KBM-7 (cell line): ENCODE results near the gene SARDH.
"Not testable (repeated sequence)": the region's sequence is repeated elsewhere in the genome, so short reads cannot be mapped to it uniquely, and the experiment has no call there.

Experiments
- DNase-seq: peaks from one replicate; pipeline ENCODE4 v3.0.0-alpha.2; 2015
- in situ Hi-C: fragments of 300-500 bp; cut with MboI; formaldehyde crosslinking; loops from 2 replicates; pipeline ENCODE4 v1.14.3; 2020; ENCODE audit warnings: low sequenced_read_pairs, low pct_unique_long_range_greater_than_20kb, mixed read lengths

Gene SARDH

DNA sequence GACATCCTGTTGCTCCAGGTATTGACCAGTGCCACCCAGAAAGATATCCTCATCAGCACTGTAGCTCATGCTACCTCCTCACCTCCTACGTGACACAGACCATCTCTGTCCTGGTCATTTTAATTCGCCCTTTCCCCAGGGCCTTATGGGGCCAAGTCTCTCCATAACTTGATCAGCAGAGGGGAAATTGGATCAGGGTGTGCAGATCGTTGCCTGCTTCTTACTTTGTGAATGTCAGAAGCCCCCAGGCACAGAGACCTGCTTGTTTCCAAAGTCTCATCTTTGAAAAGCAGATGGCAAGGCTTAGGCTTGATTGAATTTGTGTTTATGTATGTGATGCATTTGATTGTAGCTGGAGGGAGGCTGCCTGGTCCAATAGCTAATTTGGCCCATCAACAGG lies 110.8 kb downstream of the SARDH start:
- no peak for DNase-seq
- in situ Hi-C loops, result no loop called here

DNA sequence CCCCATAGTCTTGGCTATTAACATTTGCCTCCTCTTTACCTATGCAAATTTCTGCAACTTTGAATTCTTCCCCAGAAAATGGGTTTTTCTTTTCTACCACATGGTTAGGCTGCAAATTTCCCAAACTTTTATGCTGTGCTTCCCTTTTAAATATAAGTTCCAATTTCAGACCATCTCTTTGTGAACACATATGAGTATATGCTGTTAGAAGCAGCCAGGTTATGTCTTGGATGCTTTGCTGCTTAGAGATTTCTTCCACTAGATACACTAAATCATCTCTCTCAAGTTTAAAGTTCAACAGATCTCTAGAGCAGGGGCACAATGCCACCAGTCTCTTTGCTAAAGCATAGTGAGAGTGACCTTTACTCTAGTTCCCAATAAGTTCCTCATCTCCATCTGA lies 112.1 kb downstream of the SARDH start:
- in situ Hi-C loops, DNase-seq: not testable (repeated sequence)

GRCh38 chr9:133622555-133622954 lies 115.6 kb downstream of the SARDH start:
- DNase-seq, result no peak
- in situ Hi-C loops, result no loop called here

DNA sequence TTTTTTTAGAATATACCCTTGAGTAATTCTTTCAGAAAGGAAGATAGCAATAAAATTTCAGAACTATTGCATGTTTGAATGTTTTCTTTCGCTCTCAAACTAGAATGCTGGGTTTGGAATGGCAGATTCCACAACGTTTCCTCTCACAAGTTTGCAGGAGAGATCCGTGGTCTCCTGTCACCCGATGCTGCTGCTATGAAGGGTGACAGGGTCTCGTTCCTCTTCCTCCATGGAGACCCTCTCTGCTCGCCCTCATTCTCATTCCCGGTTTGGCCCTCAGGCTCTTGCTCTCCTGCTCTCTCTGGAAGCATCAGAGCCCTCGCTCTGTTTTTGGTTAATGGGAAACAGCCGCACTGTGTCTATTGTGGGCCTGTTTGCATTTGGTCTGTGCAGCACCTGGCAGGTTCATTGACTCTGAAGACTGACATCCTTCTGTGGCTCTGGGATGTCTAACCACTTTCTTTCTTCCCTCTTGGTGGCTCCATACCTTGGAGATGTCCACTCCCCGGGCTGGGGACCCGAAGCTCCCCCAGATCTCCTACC lies 116.4 kb downstream of the SARDH start:
- in situ Hi-C loops, result no loop called here
- DNase-seq, result no peak

- in situ Hi-C loops, result no loop called here
- DNase-seq, result peak; percentile 49
Observed at GRCh38 chr9:133619791-133620190, 118.4 kb downstream of the SARDH start.

- in situ Hi-C loops, result no loop called here
- DNase-seq, result no peak
Observed at GRCh38 chr9:133618726-133619125, 119.4 kb downstream of the SARDH start.

DNA sequence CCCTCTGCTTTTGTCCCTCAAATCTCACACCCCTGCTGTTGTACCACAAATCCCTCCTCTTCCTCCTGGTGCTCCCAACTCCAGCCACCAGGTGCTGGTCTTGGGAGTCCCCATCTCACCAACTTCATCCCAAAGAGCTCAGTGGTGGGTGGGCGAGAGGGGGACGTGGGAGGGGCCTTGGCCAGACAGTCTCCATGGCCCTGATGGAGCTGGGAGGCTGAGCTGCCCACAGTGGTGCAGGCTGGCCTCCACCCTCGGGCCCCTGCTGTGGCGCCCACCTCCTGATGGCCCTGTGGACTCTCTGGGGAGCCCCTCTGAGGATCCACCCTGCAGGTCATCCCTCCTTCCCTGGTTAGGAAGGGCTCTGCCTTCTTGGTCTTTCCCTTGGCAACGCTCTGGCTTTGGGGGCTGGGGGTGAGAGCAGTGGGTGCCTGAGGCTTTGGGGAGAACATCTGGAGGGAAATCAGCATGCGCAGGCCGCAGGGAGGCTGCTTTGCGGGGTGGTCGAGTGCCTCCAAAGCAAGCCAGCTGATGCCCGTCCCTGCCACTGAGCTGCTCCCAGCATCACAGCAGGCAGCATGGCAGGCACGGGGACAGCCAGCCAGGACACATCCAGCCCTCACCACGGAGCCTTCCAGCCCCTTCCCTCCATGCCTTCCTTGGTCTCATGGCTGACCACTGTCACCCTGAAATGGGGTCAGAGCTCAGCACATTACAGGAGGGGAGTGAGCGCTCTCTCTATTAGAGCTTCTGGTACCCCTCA lies 121.3 kb downstream of the SARDH start:
- no peak for DNase-seq
- in situ Hi-C loops, result no loop called here

DNA sequence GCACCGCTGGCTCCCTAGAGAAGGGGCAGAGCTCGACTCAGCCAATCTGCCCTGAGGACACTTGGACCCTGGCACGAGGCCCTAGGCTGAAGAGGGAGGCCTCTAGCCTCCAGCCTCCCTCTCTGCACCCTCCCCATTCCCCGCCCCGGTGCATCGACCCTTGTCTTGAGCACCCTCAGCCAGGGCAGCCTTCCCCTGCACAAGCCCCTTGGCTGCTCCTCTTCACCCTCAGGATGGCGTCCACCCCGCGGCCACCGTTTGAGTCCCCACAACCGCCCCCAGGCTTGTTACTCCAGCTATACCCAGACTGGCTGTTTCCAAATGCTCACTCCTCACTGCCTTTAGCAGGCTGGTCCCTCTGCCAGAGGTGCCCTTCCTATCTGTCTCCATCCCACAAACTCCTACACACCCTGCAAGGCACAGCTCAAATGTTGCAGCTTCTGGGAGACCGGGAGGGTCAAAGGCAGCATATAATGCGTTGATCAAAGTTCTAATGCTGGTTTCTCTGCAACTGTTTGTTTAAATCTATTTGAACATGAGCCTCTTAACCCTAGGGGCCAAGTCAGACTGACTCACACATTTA lies 122.5 kb downstream of the SARDH start:
- in situ Hi-C loops, result no loop called here
- no peak for DNase-seq

DNA sequence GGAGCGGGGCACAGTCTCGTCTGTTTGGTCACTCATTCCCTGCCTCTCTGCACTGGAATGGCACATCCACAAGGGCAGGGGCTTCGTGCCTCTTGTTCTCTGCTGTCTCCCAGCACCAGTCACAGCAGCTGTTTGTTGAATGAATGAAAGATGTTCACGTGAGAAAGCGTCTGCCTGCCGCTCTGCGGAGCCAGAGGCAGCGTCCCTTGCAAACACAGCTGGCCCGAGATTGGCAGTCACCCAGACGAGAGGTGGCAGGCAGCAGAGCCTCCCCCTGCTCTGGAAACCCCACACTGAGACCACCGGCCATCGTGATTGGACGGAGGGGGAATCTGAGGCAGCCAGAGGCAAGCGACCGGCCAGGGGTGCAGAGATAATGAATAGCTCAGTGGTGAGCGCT lies 123.0 kb downstream of the SARDH start:
- no peak for DNase-seq
- in situ Hi-C loops, result no loop called here

DNA sequence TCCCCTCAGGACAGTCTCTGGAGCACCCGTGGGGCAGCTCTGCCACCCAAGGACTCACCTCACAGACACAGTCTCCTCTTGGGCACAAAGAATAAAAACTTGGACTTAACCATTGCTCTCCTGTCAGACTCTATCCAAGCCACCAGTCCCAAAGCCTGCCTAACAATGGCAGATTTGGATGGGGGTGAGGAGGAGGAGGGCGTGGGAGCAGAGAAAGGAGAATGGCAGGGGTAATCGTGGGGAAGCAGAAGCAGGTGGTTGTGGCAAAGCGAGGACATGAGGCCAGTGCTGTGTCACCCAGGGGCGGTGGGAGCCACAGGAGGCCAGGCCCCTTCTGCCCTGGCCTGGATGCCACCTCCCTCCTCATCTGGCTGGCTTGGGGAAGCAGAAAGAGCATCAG lies 123.5 kb downstream of the SARDH start:
- DNase-seq, result no peak
- in situ Hi-C loops, result no loop called here

- in situ Hi-C loops, result no loop called here
- no peak for DNase-seq
Observed at GRCh38 chr9:133614056-133614455, 124.1 kb downstream of the SARDH start.
